Fibroblast of pulmonary artery (primary cell): ENCODE data around the gene BNIP2.

ENCODE experiments used
- DNase-seq: peaks from one replicate; pipeline ENCODE4 v3.0.0-alpha.2; 2010; ENCODE audit warnings: low read depth
- H3K4me3 ChIP-seq: replicated peaks from 2 replicates; pipeline ENCODE4 v1.5.1; 2011; ENCODE audit warnings: low read depth, mild to moderate bottlenecking, control low read depth, low read length, moderate library complexity
- CTCF ChIP-seq: IDR thresholded peaks from 2 replicates; pipeline ENCODE4 v1.5.1; 2011; ENCODE audit warnings: mild to moderate bottlenecking, control low read depth, low read length, inconsistent platforms; ENCODE audit errors: missing control alignments

Gene BNIP2

GRCh38 chr15:59678172-59678571 lies 10.9 kb downstream of the BNIP2 start:
- no peak for DNase-seq
- TF ChIP-seq CTCF = no peak

GRCh38 chr15:59676565-59676964 lies 12.6 kb downstream of the BNIP2 start:
- DNase-seq = no peak
- TF ChIP-seq CTCF = no peak

More at GRCh38 chr15:59678172-59678571, 10.9 kb downstream of the BNIP2 start:
- no peak overlapping the region for H3K4me3 ChIP-seq

DNA sequence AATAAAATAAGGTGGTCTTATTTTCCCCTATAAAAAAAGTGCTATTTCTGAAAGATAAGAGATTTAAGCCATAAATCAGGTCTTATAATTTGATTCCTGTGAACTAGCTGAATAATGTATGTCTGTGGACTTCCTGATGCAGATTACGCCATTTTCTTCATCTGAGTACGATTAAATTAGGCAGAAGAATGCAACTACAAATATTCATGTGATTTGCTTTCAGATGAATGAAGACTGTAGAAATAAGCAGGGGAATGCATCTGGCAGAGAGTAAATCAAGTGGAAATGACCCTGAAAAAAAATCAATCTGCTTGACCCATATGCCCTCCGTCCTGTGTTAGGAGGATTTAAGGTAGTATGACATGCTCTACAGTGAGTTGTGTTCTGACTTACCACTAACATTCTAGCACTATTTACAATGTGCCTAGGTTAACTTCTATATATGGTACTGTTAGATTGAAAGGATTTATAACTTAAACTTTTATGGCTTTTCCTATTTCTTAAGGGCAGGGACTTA lies 14.7 kb downstream of the BNIP2 start:
- no peak overlapping the region for H3K4me3 ChIP-seq
- no peak for DNase-seq
- TF ChIP-seq CTCF = no peak

More at GRCh38 chr15:59676565-59676964, 12.6 kb downstream of the BNIP2 start:
- H3K4me3 ChIP-seq = no peak overlapping the region

DNA sequence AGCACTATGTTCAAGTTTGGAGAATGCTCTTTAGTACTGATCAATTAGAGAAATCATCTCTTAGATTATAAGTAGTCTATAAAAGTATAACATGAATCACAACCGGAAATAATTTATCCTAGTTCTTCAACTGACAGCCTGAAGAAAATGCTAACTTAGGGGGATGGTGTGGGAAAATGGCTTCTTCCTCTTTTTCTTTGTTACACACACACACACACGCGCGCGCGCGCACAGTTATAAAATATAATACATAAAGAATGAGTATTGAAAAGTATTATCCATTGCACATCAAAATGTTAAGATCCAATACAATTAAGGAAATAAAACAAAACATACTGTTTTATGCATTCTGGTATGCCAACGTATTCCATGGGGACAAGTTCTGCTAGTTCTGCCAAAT lies 20.6 kb downstream of the BNIP2 start:
- DNase-seq = no peak
- no peak overlapping the region for H3K4me3 ChIP-seq
- TF ChIP-seq CTCF = no peak

GRCh38 chr15:59662260-59662659 lies 26.9 kb downstream of the BNIP2 start:
- TF ChIP-seq CTCF = no peak
- H3K4me3 ChIP-seq = no peak overlapping the region
- peak; percentile 46 for DNase-seq

- TF ChIP-seq CTCF = no peak
- no peak overlapping the region for H3K4me3 ChIP-seq
- no peak for DNase-seq
These were observed 29.8 kb downstream of the BNIP2 start for GRCh38 chr15:59659366-59659765.

GRCh38 chr15:59657635-59658125 lies 31.4 kb downstream of the BNIP2 start:
- peak overlapping the region; percentile 77 for H3K4me3 ChIP-seq
- no peak for DNase-seq
- TF ChIP-seq CTCF = no peak
